Measurements from ENCODE around the gene MAP1B.

DNA sequence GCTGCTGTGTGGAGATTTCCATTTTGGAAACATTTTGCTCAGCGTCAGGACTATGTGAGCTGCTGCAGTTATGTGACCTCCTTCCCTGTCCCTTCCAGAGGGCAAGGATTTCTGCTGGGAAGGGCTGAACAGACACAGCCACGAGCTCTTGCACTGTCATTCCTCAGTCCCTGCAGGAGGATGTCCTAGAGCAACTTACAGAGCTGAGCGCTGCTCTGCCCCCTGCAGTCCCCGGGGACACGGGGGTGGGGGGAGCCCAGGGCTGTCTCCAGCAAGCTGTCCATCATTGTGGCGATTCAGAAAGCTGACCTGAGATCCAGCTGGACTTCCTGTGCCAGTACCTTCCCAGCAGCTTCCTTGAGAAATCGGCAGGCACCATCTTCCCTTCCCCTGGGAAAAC, 28.0 kb upstream of the MAP1B start:
- TF ChIP-seq, protein P1, sequence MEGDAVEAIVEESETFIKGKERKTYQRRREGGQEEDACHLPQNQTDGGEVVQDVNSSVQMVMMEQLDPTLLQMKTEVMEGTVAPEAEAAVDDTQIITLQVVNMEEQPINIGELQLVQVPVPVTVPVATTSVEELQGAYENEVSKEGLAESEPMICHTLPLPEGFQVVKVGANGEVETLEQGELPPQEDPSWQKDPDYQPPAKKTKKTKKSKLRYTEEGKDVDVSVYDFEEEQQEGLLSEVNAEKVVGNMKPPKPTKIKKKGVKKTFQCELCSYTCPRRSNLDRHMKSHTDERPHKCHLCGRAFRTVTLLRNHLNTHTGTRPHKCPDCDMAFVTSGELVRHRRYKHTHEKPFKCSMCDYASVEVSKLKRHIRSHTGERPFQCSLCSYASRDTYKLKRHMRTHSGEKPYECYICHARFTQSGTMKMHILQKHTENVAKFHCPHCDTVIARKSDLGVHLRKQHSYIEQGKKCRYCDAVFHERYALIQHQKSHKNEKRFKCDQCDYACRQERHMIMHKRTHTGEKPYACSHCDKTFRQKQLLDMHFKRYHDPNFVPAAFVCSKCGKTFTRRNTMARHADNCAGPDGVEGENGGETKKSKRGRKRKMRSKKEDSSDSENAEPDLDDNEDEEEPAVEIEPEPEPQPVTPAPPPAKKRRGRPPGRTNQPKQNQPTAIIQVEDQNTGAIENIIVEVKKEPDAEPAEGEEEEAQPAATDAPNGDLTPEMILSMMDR (conservative IDR thresholded peaks at IDR 0.05; ENCODE audit: low read depth, low read length) = no peak
- TF ChIP-seq EZH2 (IDR thresholded peaks at IDR 0.05; ENCODE audit: borderline replicate concordance, low read depth, low read length, poor library complexity, severe bottlenecking) = no peak
